ENCODE data around the gene GPX6. TPM values are rescaled to one million over a fixed set of nuclear protein-coding genes. Genes with fewer than 3 reads are reported as not detected.

GPX6 gene
- total RNA-seq, 1 experiment from 2014 or later, result not detected

GRCh38 chr6:28496099-28496779 lies 19.4 kb downstream of the GPX6 start:
- no peaks in the 10 kb centered on the region; a peak in 2 of 7 replicates for H3K36me3 Mint-ChIP-seq (ENCODE audit: insufficient read depth in 1 of 3, low read depth in 3 of 3)

More at GRCh38 chr6:28496099-28496779, 19.4 kb downstream of the GPX6 start:
- H4K8ac ChIP-seq (replicated peaks; ENCODE audit: insufficient read length, low read depth, low read length), result no peak overlapping the region
- no peak overlapping the region for H2BK5ac ChIP-seq (ENCODE audit: insufficient read length, low read length)
- H3K9ac ChIP-seq (ENCODE audit: extremely low read depth, insufficient read length, low read length), result no peak overlapping the region
- Mint-ChIP-seq H3K9me3 (no peaks in the 10 kb centered on the region; a peak in 1 of 5 replicates), H3K4me3 (no peak overlapping the region; a peak in 1 of 5 replicates), H3K4me1 (peaks cover 2 to 11% of the 10 kb centered on the region in 2 experiments; a peak in 3 of 4 replicates), H3K27ac (no peak overlapping the region), H3K27me3 (ENCODE audit: low read depth) (no peaks in the 10 kb centered on the region; the same call in 1 of the 2 replicates)
- no peak for DNase-seq
- no peak overlapping the region for H3K14ac ChIP-seq (ENCODE audit: insufficient read depth, low read length)
- peaks cover 2% of the 10 kb centered on the region for H3K23me2 ChIP-seq (ENCODE audit: insufficient read length, low read depth, low read length, poor library complexity, severe bottlenecking)
- no peak overlapping the region for H2BK120ac ChIP-seq (ENCODE audit: low read depth, low read length, poor library complexity, severe bottlenecking)
- H3K79me1 ChIP-seq (ENCODE audit: insufficient read depth, low read depth, low read length, poor library complexity, severe bottlenecking), result no peaks in the 10 kb centered on the region
- WGBS (ENCODE audit: extremely low coverage, insufficient read length, low lambda C conversion rate), result no CpG with 5 or more reads among the region's 2 CpGs
- H2AK5ac ChIP-seq (ENCODE audit: insufficient read length, low read length), result no peak overlapping the region
- no peaks in the 10 kb centered on the region for H3K4me1 ChIP-seq (ENCODE audit: insufficient read depth, low read length)
- H2AFZ ChIP-seq (ENCODE audit: low read length), result no peak overlapping the region
- peak; percentile 48; the same call in 2 of the 3 replicates for TF ChIP-seq CTCF (conservative IDR thresholded peaks at IDR 0.05)
- no peak overlapping the region for H3K27ac ChIP-seq (ENCODE audit: insufficient read length, low read depth, low read length)
- no peak overlapping the region for H3K4me2 ChIP-seq (ENCODE audit: insufficient read depth, insufficient read length, low read length)
- no peak overlapping the region for H3K18ac ChIP-seq (ENCODE audit: insufficient read length, low read depth, low read length)
- H2BK12ac ChIP-seq (ENCODE audit: insufficient read length, low read depth, low read length), result no peak overlapping the region
- H3K23ac ChIP-seq (ENCODE audit: insufficient read length, low read depth, low read length), result no peak overlapping the region
- no peaks in the 10 kb centered on the region for H3K79me2 ChIP-seq (ENCODE audit: insufficient read depth, low read length)
- no peak overlapping the region for H3K4ac ChIP-seq (ENCODE audit: low read depth, low read length)
- no peak overlapping the region for H3T11ph ChIP-seq (ENCODE audit: low read length)
- H4K5ac ChIP-seq (ENCODE audit: insufficient read length, low read depth, low read length), result no peak overlapping the region
- H4K91ac ChIP-seq (ENCODE audit: insufficient read length, low read depth, low read length), result no peak overlapping the region
- no peak overlapping the region for H2BK20ac ChIP-seq (ENCODE audit: low read depth, low read length, poor library complexity, severe bottlenecking)
- no peaks in the 10 kb centered on the region for H4K20me1 ChIP-seq (ENCODE audit: control insufficient read depth, insufficient read depth, insufficient read length)
- no peaks in the 10 kb centered on the region for H3K27me3 ChIP-seq (ENCODE audit: insufficient read depth, low read length)
- H3K9me3 ChIP-seq (ENCODE audit: control insufficient read depth, low read depth, low read length), result no peaks in the 10 kb centered on the region
- no peak overlapping the region for H2BK15ac ChIP-seq (ENCODE audit: low read depth, low read length)
- no peak overlapping the region for H3K56ac ChIP-seq (ENCODE audit: insufficient read length, low read depth, low read length)

Data from H9 (cell line).